H1 (cell line): ENCODE measurements around the gene UBIAD1. TPM values are rescaled to one million over a fixed set of nuclear protein-coding genes. Genes with fewer than 3 reads are reported as not detected.

ENCODE experiments used
- CTCF ChIA-PET: fragments of 300-600 bp; sonication (Branson Sonifier 250); formaldehyde crosslinking; loops from one replicate; lab custom pipeline; 2021; ENCODE audit not compliant: partially characterized antibody; lab: Charles Lee
- POLR2A ChIA-PET: fragments of 300-600 bp; sonication (Branson Sonifier 250); formaldehyde crosslinking; loops from one replicate; lab custom pipeline; 2021; ENCODE audit warnings: inconsistent platforms; ENCODE audit not compliant: partially characterized antibody; lab: Charles Lee
- DNase-seq, 2 experiments: peaks; one replicate each; pipeline versions ENCODE4 v3.0.0 to v3.0.0-alpha.2; 2010 to 2022; ENCODE audit warnings: low spot score in 2 of 2, low read depth in 1 of 2, mixed read lengths in 1 of 2
- FAIRE-seq: peaks from 2 replicates; lab custom pipeline; 2011; peaks lifted over from hg19 to GRCh38; lab: Jason Lieb, UNC
- H2AFZ ChIP-seq: 2 replicates; pipeline ENCODE4 v1.8.1; 2012; ENCODE audit warnings: low read length, inconsistent platforms
- H2AK5ac ChIP-seq: 2 replicates; pipeline ENCODE4 v1.6.1; 2013; ENCODE audit warnings: low read depth, low read length
- H2BK120ac ChIP-seq: replicated peaks from 2 replicates; pipeline ENCODE3; 2013; ENCODE audit warnings: low read depth, low read length, inconsistent platforms
- H2BK12ac ChIP-seq: 2 replicates; pipeline ENCODE4 v1.6.1; 2013; ENCODE audit warnings: low read depth, low read length
- H2BK15ac ChIP-seq: 2 replicates; pipeline ENCODE4 v1.6.1; 2013; ENCODE audit warnings: low read length
- H2BK20ac ChIP-seq: 2 replicates; pipeline ENCODE4 v1.6.1; 2013; ENCODE audit warnings: low read length
- H2BK5ac ChIP-seq: 2 replicates; pipeline ENCODE4 v1.6.1; 2013; ENCODE audit warnings: low read depth, low read length
- H3K14ac ChIP-seq: 2 replicates; pipeline ENCODE4 v1.6.1; 2013; ENCODE audit warnings: inconsistent platforms; ENCODE audit not compliant: insufficient read length
- H3K18ac ChIP-seq: 2 replicates; pipeline ENCODE4 v1.6.1; 2013; ENCODE audit warnings: low read length; ENCODE audit errors: extremely low read depth
- H3K23ac ChIP-seq: 2 replicates; pipeline ENCODE4 v1.6.1; 2013; ENCODE audit warnings: inconsistent platforms; ENCODE audit not compliant: insufficient read length
- H3K23me2 ChIP-seq: 2 replicates; pipeline ENCODE4 v1.6.1; 2013; ENCODE audit warnings: low read depth, low read length
- H3K27ac ChIP-seq: 2 replicates; pipeline ENCODE4 v1.6.1; 2011; ENCODE audit warnings: low read depth, low read length, inconsistent platforms
- H3K27me3 ChIP-seq, 4 experiments: replicated peaks in 1 of 4; 1 replicate in 1 of 4; 2 replicates in 3 of 4; pipeline versions ENCODE4 v1.6.1 to v1.8.1; 2011 to 2013; ENCODE audit warnings: low read length in 3 of 4, mild to moderate bottlenecking in 3 of 4, inconsistent platforms in 2 of 4, mixed read lengths in 2 of 4, moderate library complexity in 1 of 4; ENCODE audit not compliant: control insufficient read depth in 3 of 4, insufficient read depth in 3 of 4; ENCODE audit errors: extremely low read depth in 1 of 4
- H3K36me3 ChIP-seq, 4 experiments: 2 replicates each; pipeline versions ENCODE4 v1.6.1 to v1.8.1; 2011 to 2013; ENCODE audit warnings: mild to moderate bottlenecking in 4 of 4, low read length in 3 of 4, moderate library complexity in 2 of 4, control low read depth in 1 of 4, inconsistent platforms in 1 of 4; ENCODE audit not compliant: insufficient read depth in 4 of 4, control insufficient read depth in 2 of 4
- H3K4ac ChIP-seq: replicated peaks from 2 replicates; pipeline ENCODE3; 2013; ENCODE audit warnings: low read length, low read depth, mixed read lengths, inconsistent platforms; ENCODE audit not compliant: insufficient read length
- H3K4me1 ChIP-seq, 4 experiments: replicated peaks in 1 of 4; 1 replicate in 1 of 4; 2 replicates in 3 of 4; pipeline versions ENCODE4 v1.6.1 to v1.8.1; 2011 to 2013; ENCODE audit warnings: low read length in 3 of 4, inconsistent platforms in 2 of 4, mixed read lengths in 1 of 4; ENCODE audit not compliant: insufficient read depth in 4 of 4, control insufficient read depth in 3 of 4
- H3K4me2 ChIP-seq, 2 experiments: 2 replicates each; pipeline versions ENCODE4 v1.6.1 to v1.8.1; 2011 to 2013; ENCODE audit warnings: low read depth in 2 of 2, low read length in 2 of 2, control low read depth in 1 of 2, inconsistent platforms in 1 of 2, mild to moderate bottlenecking in 1 of 2; ENCODE audit not compliant: insufficient read depth in 1 of 2
- H3K4me3 ChIP-seq, 4 experiments: fragments of 200-600, 300-600 bp in 1 of 4; sonication (generic), shearing (Covaris generic), sonication (Bioruptor Twin) in 1 of 4; 2 replicates each; pipeline versions ENCODE4 v1.5.1 to v1.8.1; 2011 to 2016; ENCODE audit warnings: low read length in 4 of 4, low read depth in 3 of 4, control low read depth in 2 of 4, inconsistent platforms in 2 of 4, mild to moderate bottlenecking in 2 of 4, mixed read lengths in 1 of 4, moderate library complexity in 1 of 4; ENCODE audit not compliant: insufficient read depth in 2 of 4; ENCODE audit errors: extremely low read depth in 1 of 4
- H3K56ac ChIP-seq: replicated peaks from 2 replicates; pipeline ENCODE3; 2013; ENCODE audit warnings: low read depth, mild to moderate bottlenecking, mixed read lengths, low read length, inconsistent platforms; ENCODE audit not compliant: insufficient read length
- H3K79me1 ChIP-seq: 2 replicates; pipeline ENCODE4 v1.6.1; 2013; ENCODE audit warnings: low read depth, low read length, control low read depth
- H3K79me2 ChIP-seq, 2 experiments: 2 replicates each; pipeline versions ENCODE4 v1.6.1 to v1.8.1; 2012 to 2013; ENCODE audit warnings: low read length in 2 of 2, mild to moderate bottlenecking in 2 of 2, inconsistent platforms in 1 of 2; ENCODE audit not compliant: insufficient read depth in 2 of 2, control insufficient read depth in 1 of 2
- H3K9ac ChIP-seq, 4 experiments: replicated peaks in 1 of 4; 1 replicate in 1 of 4; 2 replicates in 3 of 4; pipeline versions ENCODE4 v1.6.1 to v1.8.1; 2011 to 2013; ENCODE audit warnings: low read depth in 3 of 4, low read length in 3 of 4, control low read depth in 2 of 4, mild to moderate bottlenecking in 2 of 4, moderate library complexity in 2 of 4, inconsistent platforms in 1 of 4; ENCODE audit errors: extremely low read depth in 1 of 4
- H3K9me3 ChIP-seq, 2 experiments: 2 replicates each; pipeline versions ENCODE4 v1.6.1 to v1.8.1; 2012 to 2013; ENCODE audit warnings: mild to moderate bottlenecking in 2 of 2, moderate library complexity in 2 of 2, control low read depth in 1 of 2, inconsistent platforms in 1 of 2, low read depth in 1 of 2, low read length in 1 of 2, mixed read lengths in 1 of 2; ENCODE audit not compliant: insufficient read depth in 2 of 2
- H4K20me1 ChIP-seq, 2 experiments: replicated peaks in 1 of 2; 2 replicates each; pipeline versions ENCODE3 to v1.8.1; 2011 to 2013; ENCODE audit warnings: inconsistent platforms in 2 of 2, low read length in 2 of 2, mild to moderate bottlenecking in 1 of 2; ENCODE audit not compliant: insufficient read depth in 2 of 2, control insufficient read depth in 1 of 2
- H4K5ac ChIP-seq: 2 replicates; pipeline ENCODE4 v1.6.1; 2013; ENCODE audit warnings: low read length, low read depth, mixed read lengths, inconsistent platforms; ENCODE audit not compliant: insufficient read length
- H4K8ac ChIP-seq: 2 replicates; pipeline ENCODE4 v1.8.0; 2013; ENCODE audit warnings: mild to moderate bottlenecking, moderate library complexity, low read length, inconsistent platforms; ENCODE audit not compliant: insufficient read depth; ENCODE audit errors: extremely low read depth
- H4K91ac ChIP-seq: replicated peaks from 2 replicates; pipeline ENCODE3; 2013; ENCODE audit warnings: low read length, mixed read lengths, inconsistent platforms; ENCODE audit not compliant: insufficient read length
- CHD2 ChIP-seq: IDR thresholded peaks from 2 replicates; pipeline ENCODE4 v1.6.1; 2012; ENCODE audit warnings: low read length, improper control_type of control experiment
- CTCF ChIP-seq, 3 experiments: IDR thresholded peaks; 1 replicate in 2 of 3; 2 replicates in 1 of 3; pipeline versions ENCODE4 v1.5.1 to v1.6.1; 2011; ENCODE audit warnings: low read length in 3 of 3, mild to moderate bottlenecking in 3 of 3, inconsistent platforms in 2 of 3, low read depth in 1 of 3, moderate library complexity in 1 of 3; ENCODE audit not compliant: insufficient read depth in 1 of 3; ENCODE audit errors: control extremely low read depth in 1 of 3
- EGR1 ChIP-seq: IDR thresholded peaks from 2 replicates; pipeline ENCODE4 v1.6.1; 2011; ENCODE audit warnings: low read depth, low read length, borderline replicate concordance
- GTF2F1 ChIP-seq: IDR thresholded peaks from 2 replicates; pipeline ENCODE4 v1.6.1; 2012; ENCODE audit warnings: low read depth, low read length, improper control_type of control experiment, borderline replicate concordance
- MAX ChIP-seq: IDR thresholded peaks from 2 replicates; pipeline ENCODE4 v1.6.1; 2012; ENCODE audit warnings: inconsistent platforms
- NANOG ChIP-seq: IDR thresholded peaks from 2 replicates; pipeline ENCODE4 v1.6.1; 2011; ENCODE audit warnings: low read length, low read depth, mild to moderate bottlenecking, inconsistent platforms; ENCODE audit not compliant: insufficient read depth, poor library complexity, severe bottlenecking
- NRF1 ChIP-seq: IDR thresholded peaks from 2 replicates; pipeline ENCODE4 v1.6.1; 2011; ENCODE audit warnings: mild to moderate bottlenecking, low read depth, low read length, improper control_type of control experiment
- TBP ChIP-seq: IDR thresholded peaks from 2 replicates; pipeline ENCODE4 v1.6.1; 2011; ENCODE audit warnings: low read depth, low read length, improper control_type of control experiment
- YY1 ChIP-seq: IDR thresholded peaks from 2 replicates; pipeline ENCODE4 v1.6.1; 2011; ENCODE audit warnings: low read depth, mild to moderate bottlenecking, low read length
- WGBS, 2 experiments: shearing (Covaris generic) in 1 of 2; methylation state at CpG; one replicate each; pipeline versions ENCODE4 v1.1.6 to v1.1.7; 2013 to 2015; ENCODE audit warnings: low lambda C conversion rate in 2 of 2, mixed read lengths in 2 of 2, inconsistent platforms in 1 of 2, low coverage in 1 of 2, missing lambda C conversion rate in 1 of 2; ENCODE audit not compliant: insufficient replicate concordance in 2 of 2, insufficient coverage in 1 of 2, insufficient read length in 1 of 2; ENCODE audit errors: extremely low coverage in 1 of 2, missing lambda C conversion rate in 1 of 2; 5-methylcytosine and 5-hydroxymethylcytosine counted together
- polyA plus RNA-seq, 7 experiments: library from polyadenylated mRNA; depleted of rRNA in 3 of 7; stranded (reverse) in 5 of 7; unstranded in 2 of 7; fragments of >200 nt in 5 of 7; fragments of 200-250 nt in 2 of 7; gene quantifications; 1 replicate in 5 of 7; 2 replicates in 1 of 7; 4 replicates in 1 of 7; pipeline versions ENCODE4 v1.2.1 to v1.2.3, GENCODE V29; 2011 to 2013; ENCODE audit warnings: missing spikeins in 2 of 7, mixed read lengths in 2 of 7
- total RNA-seq: library from RNA; stranded (reverse); fragmentation: NEBNext Ultra II Directional; extraction: Animal tissue kit (Norgen Biotek cat#: 25700); gene quantifications from 2 replicates; pipeline ENCODE4 v1.2.1, GENCODE V29; 2021

UBIAD1 gene
- total and polyA plus RNA-seq, 2 of the 8 experiments (the other 6 are each of a cell fraction or from before 2014, with no cell fraction given), result 23.4 to 26.6 TPM

- H2AK5ac ChIP-seq, result no peak overlapping the region
- no peak overlapping the region for H2BK5ac ChIP-seq
- H3K27ac ChIP-seq, result no peak overlapping the region
- 93% methylated on average over 8 of the region's 8 CpGs; no CpG with 5 or more reads in 1 of the 2 experiments for WGBS, 2 experiments
- no peak overlapping the region for H3K4me2 ChIP-seq
- DNase-seq, result no peak
- peaks cover 4 to 16% (median 12%) of the 10 kb centered on the region in 4 experiments for H3K4me1 ChIP-seq
- H3K23me2 ChIP-seq, result no peaks in the 10 kb centered on the region; the same call in 1 of the 2 replicates
- no peak overlapping the region for H3K4me3 ChIP-seq
- H3K14ac ChIP-seq, result no peak overlapping the region
- H3K9me3 ChIP-seq, result no peaks in the 10 kb centered on the region
- H3K79me1 ChIP-seq, result peaks cover 15% of the 10 kb centered on the region; the same call in 1 of the 2 replicates
- ChIA-PET CTCF (interaction anchor here (1.2 to 1.5 kb wide), 3 partner anchors 15 to 360 kb away, joined by 3 to 4 read pairs (median 3); no protein-coding TSS in a partner anchor), POLR2A (interaction anchor here (0.6 to 1.0 kb wide), 3 partner anchors 19 to 46 kb away, joined by 3 read pairs; partner anchors contain the start of gene MTOR)
- peaks cover 0 to 16% (median 1%) of the 10 kb centered on the region in 4 experiments; a peak in 4 of 8 replicates for H3K36me3 ChIP-seq
- H2BK15ac ChIP-seq, result no peak overlapping the region
- no peak overlapping the region for H2BK20ac ChIP-seq
- H3K18ac ChIP-seq, result no peak overlapping the region
- no peaks in the 10 kb centered on the region for H3K27me3 ChIP-seq
- H3K23ac ChIP-seq, result no peak overlapping the region
- H3K56ac ChIP-seq, result no peak overlapping the region
- H4K91ac ChIP-seq, result no peak overlapping the region
- no peak overlapping the region for H3K4ac ChIP-seq
- no peak overlapping the region for H3K9ac ChIP-seq
- peaks cover 6 to 35% of the 10 kb centered on the region in 2 experiments; a peak in 3 of 4 replicates for H3K79me2 ChIP-seq
- no peak overlapping the region for H4K5ac ChIP-seq
- H2BK120ac ChIP-seq, result no peak overlapping the region
- H2AFZ ChIP-seq, result no peak overlapping the region
- no peak overlapping the region for H2BK12ac ChIP-seq
- no peak for FAIRE-seq
- peaks cover 0 to 2% of the 10 kb centered on the region in 2 experiments for H4K20me1 ChIP-seq
- no peak overlapping the region for H4K8ac ChIP-seq
- TF ChIP-seq CTCF (IDR thresholded peaks at IDR 0.05; ENCODE audit: control extremely low read depth in 1 of 3, insufficient read depth in 1 of 3, low read depth in 1 of 3, low read length in 3 of 3) (no peak), YY1 (no peak), EGR1 (no peak), CHD2 (no peak), GTF2F1 (no peak), NRF1 (no peak), NANOG (no peak), TBP (no peak), MAX (no peak)
Measured at GRCh38 chr1:11281518-11282331, 8.7 kb downstream of the UBIAD1 start.
